H9 (cell line): ENCODE results near the gene MARCHF3. TPM values are rescaled to one million over a fixed set of nuclear protein-coding genes. Genes with fewer than 3 reads are reported as not detected.

ENCODE experiments used
- DNase-seq: peaks from one replicate; pipeline ENCODE4 v3.0.0-alpha.2; 2017
- H2AFZ ChIP-seq: one replicate; pipeline ENCODE4 v1.6.1; 2013; ENCODE audit warnings: mild to moderate bottlenecking, low read length, control low read depth, moderate library complexity
- H2AK5ac ChIP-seq: 2 replicates; pipeline ENCODE4 v1.6.1; 2013; ENCODE audit warnings: low read length, control low read depth, mixed read lengths; ENCODE audit not compliant: insufficient read length
- H2BK120ac ChIP-seq: one replicate; pipeline ENCODE4 v1.6.1; 2013; ENCODE audit warnings: low read depth, mild to moderate bottlenecking, low read length, control low read depth, inconsistent platforms; ENCODE audit not compliant: poor library complexity, severe bottlenecking
- H2BK12ac ChIP-seq: 2 replicates; pipeline ENCODE4 v1.6.1; 2013; ENCODE audit warnings: low read length, control low read depth, mixed read lengths, low read depth; ENCODE audit not compliant: insufficient read length
- H2BK15ac ChIP-seq: 2 replicates; pipeline ENCODE4 v1.6.1; 2013; ENCODE audit warnings: low read depth, low read length, control low read depth
- H2BK20ac ChIP-seq: one replicate; pipeline ENCODE4 v1.6.1; 2013; ENCODE audit warnings: low read depth, mild to moderate bottlenecking, low read length, control low read depth, inconsistent platforms; ENCODE audit not compliant: poor library complexity, severe bottlenecking
- H2BK5ac ChIP-seq: 2 replicates; pipeline ENCODE4 v1.6.1; 2013; ENCODE audit warnings: low read length, control low read depth, mixed read lengths; ENCODE audit not compliant: insufficient read length
- H3K14ac ChIP-seq: 2 replicates; pipeline ENCODE4 v1.6.1; 2013; ENCODE audit warnings: low read length, control low read depth; ENCODE audit not compliant: insufficient read depth
- H3K18ac ChIP-seq: 2 replicates; pipeline ENCODE4 v1.6.1; 2013; ENCODE audit warnings: low read depth, mild to moderate bottlenecking, mixed read lengths, low read length, control low read depth; ENCODE audit not compliant: insufficient read length
- H3K23ac ChIP-seq: 2 replicates; pipeline ENCODE4 v1.6.1; 2013; ENCODE audit warnings: low read length, control low read depth, mixed read lengths, low read depth; ENCODE audit not compliant: insufficient read length
- H3K23me2 ChIP-seq: 2 replicates; pipeline ENCODE4 v1.6.1; 2013; ENCODE audit warnings: low read depth, mild to moderate bottlenecking, mixed read lengths, low read length, control low read depth; ENCODE audit not compliant: insufficient read length, poor library complexity, severe bottlenecking
- H3K27ac ChIP-seq: 2 replicates; pipeline ENCODE4 v1.5.1; 2013; ENCODE audit warnings: low read length, control low read depth, mixed read lengths, low read depth; ENCODE audit not compliant: insufficient read length
- H3K27me3 ChIP-seq: 2 replicates; pipeline ENCODE4 v1.6.1; 2013; ENCODE audit warnings: low read length, control low read depth, inconsistent platforms; ENCODE audit not compliant: insufficient read depth
- H3K4ac ChIP-seq: 2 replicates; pipeline ENCODE4 v1.6.1; 2013; ENCODE audit warnings: low read depth, mild to moderate bottlenecking, control low read depth, inconsistent platforms, low read length, moderate library complexity
- H3K4me1 ChIP-seq: 2 replicates; pipeline ENCODE4 v1.6.1; 2013; ENCODE audit warnings: low read length, control low read depth, inconsistent platforms; ENCODE audit not compliant: insufficient read depth
- H3K4me2 ChIP-seq: 2 replicates; pipeline ENCODE4 v1.6.1; 2013; ENCODE audit warnings: low read length, control low read depth, mixed read lengths; ENCODE audit not compliant: insufficient read length, insufficient read depth
- H3K56ac ChIP-seq: 2 replicates; pipeline ENCODE4 v1.6.1; 2013; ENCODE audit warnings: low read depth, mild to moderate bottlenecking, mixed read lengths, low read length, control low read depth; ENCODE audit not compliant: insufficient read length
- H3K79me1 ChIP-seq: 2 replicates; pipeline ENCODE4 v1.6.1; 2013; ENCODE audit warnings: low read depth, mild to moderate bottlenecking, moderate library complexity, low read length, control low read depth, inconsistent platforms; ENCODE audit not compliant: insufficient read depth, poor library complexity, severe bottlenecking
- H3K79me2 ChIP-seq: 2 replicates; pipeline ENCODE4 v1.6.1; 2013; ENCODE audit warnings: low read length, control low read depth, inconsistent platforms; ENCODE audit not compliant: insufficient read depth
- H3K9ac ChIP-seq: 2 replicates; pipeline ENCODE4 v1.6.1; 2013; ENCODE audit warnings: low read length, control low read depth, mixed read lengths; ENCODE audit not compliant: insufficient read length; ENCODE audit errors: extremely low read depth
- H3K9me3 ChIP-seq: one replicate; pipeline ENCODE4 v1.6.1; 2013; ENCODE audit warnings: low read depth, low read length, inconsistent platforms; ENCODE audit not compliant: control insufficient read depth
- H3T11ph ChIP-seq: one replicate; pipeline ENCODE4 v1.6.1; 2013; ENCODE audit warnings: mild to moderate bottlenecking, low read length, control low read depth, inconsistent platforms
- H4K20me1 ChIP-seq: one replicate; pipeline ENCODE4 v1.6.1; 2013; ENCODE audit not compliant: control insufficient read depth, insufficient read length, insufficient read depth
- H4K5ac ChIP-seq: 2 replicates; pipeline ENCODE4 v1.6.1; 2013; ENCODE audit warnings: low read depth, mild to moderate bottlenecking, mixed read lengths, low read length, control low read depth; ENCODE audit not compliant: insufficient read length
- H4K8ac ChIP-seq: replicated peaks from 2 replicates; pipeline ENCODE4 v1.6.1; 2013; ENCODE audit warnings: low read length, control low read depth, mixed read lengths, low read depth; ENCODE audit not compliant: insufficient read length
- H4K91ac ChIP-seq: 2 replicates; pipeline ENCODE4 v1.6.1; 2013; ENCODE audit warnings: low read depth, mild to moderate bottlenecking, moderate library complexity, mixed read lengths, low read length, control low read depth; ENCODE audit not compliant: insufficient read length
- H3K27ac Mint-ChIP-seq, 3 experiments: 2 replicates in 2 of 3; 3 replicates in 1 of 3; pipeline ENCODE4 v1.8.0; 2020 to 2021; ENCODE audit warnings: mixed read lengths in 3 of 3, mild to moderate bottlenecking in 1 of 3, moderate library complexity in 1 of 3
- H3K27me3 Mint-ChIP-seq: 2 replicates; pipeline ENCODE4 v1.8.0; 2021; ENCODE audit warnings: low read depth, mild to moderate bottlenecking, moderate library complexity, mixed read lengths
- H3K36me3 Mint-ChIP-seq, 3 experiments: 2 replicates in 2 of 3; 3 replicates in 1 of 3; pipeline ENCODE4 v1.8.0; 2020 to 2021; ENCODE audit warnings: low read depth in 3 of 3, mixed read lengths in 3 of 3; ENCODE audit not compliant: insufficient read depth in 1 of 3
- H3K4me1 Mint-ChIP-seq, 2 experiments: 2 replicates each; pipeline ENCODE4 v1.8.0; 2020; ENCODE audit warnings: mixed read lengths in 2 of 2
- H3K4me3 Mint-ChIP-seq, 2 experiments: 2 replicates in 1 of 2; 3 replicates in 1 of 2; pipeline ENCODE4 v1.8.0; 2020 to 2021; ENCODE audit warnings: mild to moderate bottlenecking in 2 of 2, mixed read lengths in 2 of 2, moderate library complexity in 1 of 2
- H3K9me3 Mint-ChIP-seq, 2 experiments: 2 replicates in 1 of 2; 3 replicates in 1 of 2; pipeline ENCODE4 v1.8.0; 2020; ENCODE audit warnings: mild to moderate bottlenecking in 2 of 2, mixed read lengths in 2 of 2, moderate library complexity in 1 of 2
- WGBS: extraction: QIAGEN DNeasy Blood & Tissue Kit; methylation state at CpG from one replicate; pipeline ENCODE4 v1.1.7; 2013; ENCODE audit warnings: missing lambda C conversion rate, low lambda C conversion rate, mixed read lengths; ENCODE audit not compliant: insufficient read length; ENCODE audit errors: extremely low coverage; 5-methylcytosine and 5-hydroxymethylcytosine counted together
- total RNA-seq: library from RNA; stranded (reverse); gene quantifications from 2 replicates; pipeline ENCODE4 v1.2.1, GENCODE V29; 2021
- TF ChIP-seq, protein P1 (sequence below): fragments of 200-600 bp; sonication (generic); conservative IDR thresholded peaks from 3 replicates; pipeline ENCODE4 v1.8.0; 2021; ENCODE audit warnings: antibody characterized with exemption, mild to moderate bottlenecking

The MARCHF3 gene
- total RNA-seq, 1 experiment from 2014 or later: 17.7 TPM

DNA sequence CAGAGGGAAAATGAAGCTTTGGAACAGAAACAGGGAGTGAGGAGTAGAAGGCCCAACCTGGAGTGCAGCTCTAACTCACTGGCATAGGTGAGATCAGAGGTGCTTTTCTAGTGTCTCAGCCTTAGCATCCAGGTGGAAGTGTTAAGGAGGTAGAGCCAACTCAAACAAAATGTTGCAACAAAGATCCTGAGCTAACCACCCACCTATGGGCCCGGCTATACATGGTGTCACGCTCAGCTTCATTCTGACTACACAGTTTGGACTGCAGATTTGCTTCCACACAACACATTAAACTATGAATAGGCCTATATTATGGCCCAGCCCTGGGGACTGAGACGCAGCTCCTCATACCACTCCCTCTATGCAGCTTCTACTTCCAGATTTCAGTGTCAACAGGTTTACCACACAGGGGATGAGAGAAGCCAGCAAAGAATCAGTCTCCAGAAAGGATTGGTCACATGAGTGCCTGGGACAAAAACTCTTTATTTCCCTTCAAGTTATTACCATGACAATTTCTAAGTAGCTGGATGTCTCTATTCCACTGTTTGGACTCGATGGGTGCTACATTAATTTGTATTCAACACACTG is 34.0 kb upstream of the MARCHF3 start:
- Mint-ChIP-seq H3K9me3 (no peaks in the 10 kb centered on the region), H3K27ac (no peak overlapping the region), H3K4me1 (peaks cover 17 to 18% of the 10 kb centered on the region in 2 experiments), H3K27me3 (no peaks in the 10 kb centered on the region), H3K4me3 (no peak overlapping the region), H3K36me3 (no peaks in the 10 kb centered on the region)
- H2BK120ac ChIP-seq: no peak overlapping the region
- no peak overlapping the region for H2AK5ac ChIP-seq
- no peak overlapping the region for H3K4me2 ChIP-seq
- H3K9me3 ChIP-seq: no peaks in the 10 kb centered on the region
- H3T11ph ChIP-seq: no peak overlapping the region
- H3K14ac ChIP-seq: no peak overlapping the region
- no peaks in the 10 kb centered on the region for H3K23me2 ChIP-seq
- no peak overlapping the region for H2AFZ ChIP-seq
- H2BK15ac ChIP-seq: no peak overlapping the region
- H3K79me1 ChIP-seq: no peaks in the 10 kb centered on the region
- H3K18ac ChIP-seq: no peak overlapping the region
- no peak overlapping the region for H2BK20ac ChIP-seq
- no peaks in the 10 kb centered on the region for H3K27me3 ChIP-seq
- no peak overlapping the region for H2BK12ac ChIP-seq
- no peak overlapping the region for H3K23ac ChIP-seq
- H4K20me1 ChIP-seq: no peaks in the 10 kb centered on the region
- DNase-seq: no peak
- H3K27ac ChIP-seq: no peak overlapping the region
- H3K79me2 ChIP-seq: no peaks in the 10 kb centered on the region
- H4K8ac ChIP-seq: no peak overlapping the region
- no peak overlapping the region for H4K5ac ChIP-seq
- H3K56ac ChIP-seq: no peak overlapping the region
- no peaks in the 10 kb centered on the region for H3K4me1 ChIP-seq
- no peak overlapping the region for H4K91ac ChIP-seq
- no peak overlapping the region for H2BK5ac ChIP-seq
- no peak overlapping the region for H3K9ac ChIP-seq
- H3K4ac ChIP-seq: no peak overlapping the region
- TF ChIP-seq, protein P1, sequence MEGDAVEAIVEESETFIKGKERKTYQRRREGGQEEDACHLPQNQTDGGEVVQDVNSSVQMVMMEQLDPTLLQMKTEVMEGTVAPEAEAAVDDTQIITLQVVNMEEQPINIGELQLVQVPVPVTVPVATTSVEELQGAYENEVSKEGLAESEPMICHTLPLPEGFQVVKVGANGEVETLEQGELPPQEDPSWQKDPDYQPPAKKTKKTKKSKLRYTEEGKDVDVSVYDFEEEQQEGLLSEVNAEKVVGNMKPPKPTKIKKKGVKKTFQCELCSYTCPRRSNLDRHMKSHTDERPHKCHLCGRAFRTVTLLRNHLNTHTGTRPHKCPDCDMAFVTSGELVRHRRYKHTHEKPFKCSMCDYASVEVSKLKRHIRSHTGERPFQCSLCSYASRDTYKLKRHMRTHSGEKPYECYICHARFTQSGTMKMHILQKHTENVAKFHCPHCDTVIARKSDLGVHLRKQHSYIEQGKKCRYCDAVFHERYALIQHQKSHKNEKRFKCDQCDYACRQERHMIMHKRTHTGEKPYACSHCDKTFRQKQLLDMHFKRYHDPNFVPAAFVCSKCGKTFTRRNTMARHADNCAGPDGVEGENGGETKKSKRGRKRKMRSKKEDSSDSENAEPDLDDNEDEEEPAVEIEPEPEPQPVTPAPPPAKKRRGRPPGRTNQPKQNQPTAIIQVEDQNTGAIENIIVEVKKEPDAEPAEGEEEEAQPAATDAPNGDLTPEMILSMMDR: no peak
- no CpG with 5 or more reads among the region's 4 CpGs for WGBS
